CD4-positive, CD25-positive, alpha-beta regulatory T cell (primary cell): ENCODE results near the gene SLC30A2. TPM values are rescaled to one million over a fixed set of nuclear protein-coding genes. Genes with fewer than 3 reads are reported as not detected.
A peak's percentile ranks its signal among the peaks of the same experiment; 100 is the strongest.
"Not testable (repeated sequence)": the region's sequence is repeated elsewhere in the genome, so short reads cannot be mapped to it uniquely, and the experiment has no call there.

ENCODE experiments used
- ATAC-seq, 2 donors: fragments of 150-1000 bp; cut with Tn5 transposase; one replicate each; pipeline ENCODE4 v1.10.0; 2021; ENCODE audit warnings: low read depth in 2 of 2, moderate number of reproducible peaks in 2 of 2, moderate library complexity in 1 of 2
- DNase-seq, 3 donors: peaks; one replicate each; pipeline versions ENCODE4 v3.0.0 to v3.0.0-alpha.2; 2012 to 2022; ENCODE audit warnings: mixed read lengths in 1 of 3
- H3K27ac ChIP-seq: one replicate; pipeline ENCODE4 v1.7.0; 2013; ENCODE audit warnings: mild to moderate bottlenecking, low read length; ENCODE audit not compliant: insufficient read depth, poor library complexity, severe bottlenecking
- H3K27me3 ChIP-seq: one replicate; pipeline ENCODE4 v1.7.0; 2013; ENCODE audit warnings: low read length; ENCODE audit not compliant: control insufficient read depth, insufficient read depth
- H3K36me3 ChIP-seq: one replicate; pipeline ENCODE4 v1.7.0; 2013; ENCODE audit warnings: mild to moderate bottlenecking, low read length, moderate library complexity; ENCODE audit not compliant: control insufficient read depth, insufficient read depth
- H3K4me1 ChIP-seq: 2 replicates; pipeline ENCODE4 v1.7.0; 2013; ENCODE audit warnings: mild to moderate bottlenecking, low read length; ENCODE audit not compliant: insufficient read depth, control insufficient read depth, poor library complexity, severe bottlenecking
- H3K4me3 ChIP-seq: one replicate; pipeline ENCODE4 v1.7.0; 2013; ENCODE audit warnings: low read depth, mild to moderate bottlenecking, low read length, moderate library complexity
- H3K9me3 ChIP-seq, 2 experiments: 1 replicate in 1 of 2; 2 replicates in 1 of 2; pipeline ENCODE4 v1.7.0; 2013; ENCODE audit warnings: low read length in 2 of 2, mild to moderate bottlenecking in 1 of 2, moderate library complexity in 1 of 2; ENCODE audit not compliant: control insufficient read depth in 2 of 2
- H3K27ac Mint-ChIP-seq, 3 donors: one replicate each; pipeline ENCODE4 v1.8.0; 2020 to 2022; ENCODE audit warnings: mild to moderate bottlenecking in 3 of 3, mixed read lengths in 3 of 3, moderate library complexity in 2 of 3
- H3K27me3 Mint-ChIP-seq: one replicate; pipeline ENCODE4 v1.8.0; 2022; ENCODE audit warnings: mild to moderate bottlenecking, mixed read lengths
- H3K36me3 Mint-ChIP-seq: one replicate; pipeline ENCODE4 v1.8.0; 2020; ENCODE audit warnings: mixed read lengths
- H3K4me1 Mint-ChIP-seq, 4 donors: one replicate each; pipeline ENCODE4 v1.8.0; 2020 to 2022; ENCODE audit warnings: mixed read lengths in 4 of 4, mild to moderate bottlenecking in 1 of 4
- H3K4me3 Mint-ChIP-seq, 4 donors: one replicate each; pipeline ENCODE4 v1.8.0; 2020 to 2022; ENCODE audit warnings: mild to moderate bottlenecking in 4 of 4, mixed read lengths in 4 of 4, moderate library complexity in 3 of 4
- H3K9me3 Mint-ChIP-seq, 7 donors: one replicate each; pipeline ENCODE4 v1.8.0; 2020 to 2022; ENCODE audit warnings: mixed read lengths in 7 of 7, mild to moderate bottlenecking in 3 of 7, moderate library complexity in 2 of 7
- polyA plus RNA-seq, 4 donors: library from polyadenylated mRNA; unstranded; fragments of 300-500 nt; fragmentation: Illumina TruSeq; gene quantifications; one replicate each; pipeline ENCODE4 v1.2.3, GENCODE V29; 2021
- total RNA-seq: library from RNA; stranded (reverse); gene quantifications from one replicate; pipeline ENCODE4 v1.2.3, GENCODE V29; 2022

The SLC30A2 gene, protein sequence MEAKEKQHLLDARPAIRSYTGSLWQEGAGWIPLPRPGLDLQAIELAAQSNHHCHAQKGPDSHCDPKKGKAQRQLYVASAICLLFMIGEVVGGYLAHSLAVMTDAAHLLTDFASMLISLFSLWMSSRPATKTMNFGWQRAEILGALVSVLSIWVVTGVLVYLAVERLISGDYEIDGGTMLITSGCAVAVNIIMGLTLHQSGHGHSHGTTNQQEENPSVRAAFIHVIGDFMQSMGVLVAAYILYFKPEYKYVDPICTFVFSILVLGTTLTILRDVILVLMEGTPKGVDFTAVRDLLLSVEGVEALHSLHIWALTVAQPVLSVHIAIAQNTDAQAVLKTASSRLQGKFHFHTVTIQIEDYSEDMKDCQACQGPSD
- total RNA-seq (not detected), polyA plus RNA-seq (under 1 TPM in 1 of 4 donors, not detected in 3; 0.07 TPM)

DNA sequence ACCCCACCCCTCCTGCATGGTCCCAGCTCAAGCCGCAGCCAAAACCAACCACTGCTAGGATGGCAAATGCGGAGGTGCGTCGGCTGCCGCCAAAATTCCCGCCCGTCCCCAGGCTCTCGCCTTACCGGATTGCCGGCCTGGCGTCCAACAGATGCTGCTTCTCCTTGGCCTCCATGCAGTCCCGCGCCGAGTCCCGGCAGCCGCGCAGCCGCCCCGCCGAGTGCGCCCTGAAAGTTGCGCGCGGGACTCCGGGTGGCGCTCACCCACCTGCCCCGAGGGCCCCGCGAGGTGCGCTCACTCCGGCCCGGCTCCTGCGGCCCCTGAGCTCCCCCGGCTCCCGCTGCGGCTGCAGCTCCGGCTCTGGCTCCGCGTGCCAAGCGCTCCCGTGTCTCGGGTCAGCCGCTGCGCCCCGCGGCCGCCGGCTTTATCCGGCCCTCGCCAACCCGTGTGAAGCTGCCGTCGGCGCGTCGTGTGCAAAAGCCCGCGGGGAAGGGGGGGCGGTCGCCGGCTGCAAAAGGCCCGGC is at the start of gene SLC30A2:
SLC30A2 (minus strand) TSS at position 397 of the 524 bp plus-strand sequence; CDS start at position 175, 222 bp downstream.
- no peaks in the 10 kb centered on the region for H3K36me3 ChIP-seq
- H3K4me3 ChIP-seq, result no peak within 1 kb of the TSS
- Mint-ChIP-seq H3K27me3 (peaks cover 74% of the 10 kb centered on the region), H3K4me3 (no peak within 1 kb of the TSS), H3K4me1 (peaks cover 0 to 4% (median 0%) of the 10 kb centered on the region in 4 donors), H3K36me3 (no peaks in the 10 kb centered on the region), H3K9me3 (no peaks in the 10 kb centered on the region), H3K27ac (no peak within 1 kb of the TSS)
- no peaks in the 10 kb centered on the region for H3K9me3 ChIP-seq
- ATAC-seq (no peak), DNase-seq (no peak)
- peaks cover 3% of the 10 kb centered on the region for H3K4me1 ChIP-seq
- H3K27me3 ChIP-seq, result peaks cover 17% of the 10 kb centered on the region
- no peak within 1 kb of the TSS for H3K27ac ChIP-seq

DNA sequence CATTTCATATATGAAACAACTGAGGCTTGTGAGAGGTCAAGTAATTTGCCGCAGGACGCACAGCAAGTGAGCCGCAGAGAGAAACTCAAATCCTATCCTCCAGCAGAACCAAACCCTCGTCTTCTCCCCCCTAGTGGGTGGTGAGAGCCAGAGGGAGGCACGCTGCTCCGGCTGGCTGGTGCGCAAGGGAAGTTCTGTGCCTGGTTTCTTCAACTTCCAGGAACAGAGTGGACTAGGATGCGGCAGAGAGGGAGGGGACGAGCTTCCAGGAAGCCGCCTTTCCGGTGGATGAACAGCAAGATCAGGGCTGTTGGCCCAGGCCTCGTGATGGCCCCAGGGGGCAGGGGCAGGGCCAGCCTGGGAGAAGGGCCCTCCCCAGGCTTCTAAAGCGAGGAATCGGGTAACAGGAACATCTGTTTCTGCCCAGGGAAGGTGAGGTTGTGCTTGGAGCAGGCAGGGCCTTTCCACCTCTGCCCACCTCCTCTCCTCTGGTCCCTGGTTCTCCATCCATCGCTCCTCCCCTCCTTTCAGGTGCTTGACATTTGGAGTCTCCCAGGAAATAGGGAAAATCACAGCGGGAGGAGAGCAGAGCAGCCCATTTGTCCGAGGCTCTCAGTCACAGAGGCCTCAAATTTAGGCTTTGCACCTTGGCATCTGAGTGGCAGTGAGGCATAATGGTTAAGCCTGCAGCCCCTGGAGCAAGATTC is 48.9 kb upstream of the SLC30A2 start:
- DNase-seq, result no peak
- no peak overlapping the region for H3K4me3 ChIP-seq
- ATAC-seq, result no peak
- no peak overlapping the region for H3K27ac ChIP-seq
- H3K4me3 Mint-ChIP-seq, result no peak overlapping the region
- H3K36me3 Mint-ChIP-seq, result no peaks in the 10 kb centered on the region
- peaks cover 0 to 2% (median 0%) of the 10 kb centered on the region in 7 donors for H3K9me3 Mint-ChIP-seq
- peaks cover 37% of the 10 kb centered on the region for H3K27me3 Mint-ChIP-seq
- H3K4me1 Mint-ChIP-seq, result peaks cover 0 to 6% (median 1%) of the 10 kb centered on the region in 4 donors
- H3K4me1 ChIP-seq, result no peaks in the 10 kb centered on the region
- no peaks in the 10 kb centered on the region for H3K9me3 ChIP-seq
- no peak overlapping the region for H3K27ac Mint-ChIP-seq
- no peaks in the 10 kb centered on the region for H3K36me3 ChIP-seq
- peaks cover 8% of the 10 kb centered on the region for H3K27me3 ChIP-seq

DNA sequence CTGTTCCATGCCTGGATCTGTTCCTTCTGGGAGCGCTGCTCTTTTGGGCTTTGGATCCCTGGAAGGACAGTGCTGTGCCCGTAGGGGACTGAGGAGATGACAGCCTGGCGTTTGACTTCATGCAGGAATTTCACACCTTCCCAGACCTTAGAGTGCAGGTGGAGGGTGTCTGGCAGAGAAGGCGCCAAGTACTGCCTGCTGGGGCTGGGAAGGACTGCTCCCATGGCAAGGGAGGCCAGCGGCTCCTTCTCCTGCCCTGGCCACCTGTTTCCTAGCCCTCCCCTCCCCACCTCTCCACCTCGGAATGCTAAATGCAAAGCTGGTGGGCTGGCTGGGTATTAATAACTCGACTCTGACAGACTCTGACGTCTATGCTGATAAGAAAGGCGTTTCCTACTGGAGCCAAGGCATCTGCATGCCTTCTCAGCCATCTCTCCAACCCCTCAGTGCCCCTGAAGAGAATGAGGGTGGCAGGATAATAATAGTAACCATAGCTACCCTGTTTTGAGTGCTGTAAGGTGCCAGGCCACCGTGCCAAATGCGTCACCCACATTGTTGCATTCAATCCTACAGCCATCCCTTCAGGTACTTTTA is 48.3 kb upstream of the SLC30A2 start:
- no peaks in the 10 kb centered on the region for H3K4me1 ChIP-seq
- no peaks in the 10 kb centered on the region for H3K36me3 ChIP-seq
- ATAC-seq, result no peak
- H3K27me3 ChIP-seq, result peaks cover 8% of the 10 kb centered on the region
- no peak overlapping the region for H3K27ac ChIP-seq
- Mint-ChIP-seq H3K27me3 (peaks cover 36% of the 10 kb centered on the region), H3K4me3 (no peak overlapping the region), H3K4me1 (peaks cover 0 to 6% (median 1%) of the 10 kb centered on the region in 4 donors), H3K9me3 (peaks cover 0 to 2% (median 0%) of the 10 kb centered on the region in 7 donors), H3K36me3 (no peaks in the 10 kb centered on the region), H3K27ac (no peak overlapping the region)
- no peaks in the 10 kb centered on the region for H3K9me3 ChIP-seq
- no peak overlapping the region for H3K4me3 ChIP-seq
- DNase-seq, result no peak

DNA sequence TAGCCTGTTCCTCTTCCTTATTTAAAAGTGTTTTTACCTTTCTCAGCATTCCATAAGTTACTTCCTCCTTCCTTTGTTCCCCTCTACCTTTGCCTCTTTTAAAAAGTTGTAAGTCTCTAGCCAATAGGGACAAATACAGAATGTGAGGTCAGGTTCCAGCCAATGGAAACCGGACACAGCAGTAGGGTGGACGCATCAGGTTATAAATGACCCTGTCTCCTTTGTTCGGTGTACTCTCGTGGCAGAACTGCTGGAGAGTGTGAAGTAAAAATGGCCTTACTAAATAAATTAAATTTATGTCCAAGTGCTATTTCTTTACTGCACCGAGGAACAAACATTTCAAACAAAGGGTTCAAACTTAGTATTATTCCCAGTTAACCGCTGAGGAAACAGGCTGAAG is 47.7 kb upstream of the SLC30A2 start:
- ATAC-seq, H3K27ac ChIP-seq, H3K27ac Mint-ChIP-seq, H3K36me3 ChIP-seq, H3K36me3 Mint-ChIP-seq, H3K4me1 Mint-ChIP-seq, H3K9me3 Mint-ChIP-seq, H3K4me3 Mint-ChIP-seq, DNase-seq, H3K4me3 ChIP-seq, H3K4me1 ChIP-seq, H3K9me3 ChIP-seq: not testable (repeated sequence)
- peaks cover 10% of the 10 kb centered on the region for H3K27me3 ChIP-seq
- H3K27me3 Mint-ChIP-seq, result peaks cover 37% of the 10 kb centered on the region

DNA sequence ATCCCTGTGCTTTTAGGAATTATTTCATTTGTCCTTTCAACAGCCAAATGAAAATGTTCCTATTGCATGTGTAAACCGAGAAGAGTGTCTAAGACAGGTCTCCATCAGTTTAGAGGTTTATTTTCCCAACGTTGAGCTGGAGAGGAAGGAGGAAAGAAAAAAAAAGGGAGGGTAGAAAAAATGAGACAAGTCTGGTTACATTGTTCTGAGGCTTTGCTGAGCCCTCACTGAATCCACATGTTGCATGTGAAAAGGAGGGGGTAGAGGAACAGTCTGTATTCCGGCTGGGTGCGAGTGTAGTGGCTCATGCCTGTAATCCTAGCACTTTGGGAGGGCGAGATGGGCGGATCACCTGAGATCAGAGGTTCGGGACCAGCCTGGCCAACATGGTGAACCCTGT is 46.5 kb upstream of the SLC30A2 start:
- DNase-seq (no peak), ATAC-seq (no peak)
- no peaks in the 10 kb centered on the region for H3K36me3 Mint-ChIP-seq
- Histone ChIP-seq H3K4me1 (no peaks in the 10 kb centered on the region), H3K4me3 (no peak overlapping the region), H3K9me3 (no peaks in the 10 kb centered on the region), H3K27me3 (peaks cover 10% of the 10 kb centered on the region), H3K27ac (no peak overlapping the region), H3K36me3 (no peaks in the 10 kb centered on the region)
- peaks cover 39% of the 10 kb centered on the region for H3K27me3 Mint-ChIP-seq
- peak overlapping the region in 1 of 3 donors; percentile 46 for H3K27ac Mint-ChIP-seq
- no peaks in the 10 kb centered on the region for H3K4me1 Mint-ChIP-seq
- no peaks in the 10 kb centered on the region for H3K9me3 Mint-ChIP-seq
- no peak overlapping the region for H3K4me3 Mint-ChIP-seq

DNA sequence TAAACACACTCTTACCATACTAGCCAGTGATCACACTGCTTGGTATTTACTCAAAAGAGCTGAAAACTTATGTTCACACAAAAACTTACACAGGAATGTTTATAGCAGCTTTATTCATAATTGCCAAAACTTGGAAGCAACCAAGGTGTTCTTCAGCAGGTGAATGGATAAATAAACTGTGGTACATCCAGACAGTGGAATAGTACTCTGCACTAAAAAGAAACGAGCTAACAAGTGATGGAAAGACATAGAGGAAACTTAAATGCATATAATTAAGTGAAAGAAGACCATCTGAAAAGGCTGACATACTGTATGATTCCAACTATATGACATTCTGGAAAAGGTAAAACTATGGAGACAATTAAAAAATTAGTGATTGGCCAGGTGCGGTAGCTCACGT is 45.0 kb upstream of the SLC30A2 start:
- DNase-seq (no peak), ATAC-seq (no peak)
- H3K9me3 Mint-ChIP-seq, result no peaks in the 10 kb centered on the region
- no peak overlapping the region for H3K27ac Mint-ChIP-seq
- H3K27ac ChIP-seq, result no peak overlapping the region
- H3K27me3 ChIP-seq, result peaks cover 10% of the 10 kb centered on the region
- no peaks in the 10 kb centered on the region for H3K4me1 ChIP-seq
- no peaks in the 10 kb centered on the region for H3K4me1 Mint-ChIP-seq
- H3K36me3 ChIP-seq, result no peaks in the 10 kb centered on the region
- H3K4me3 Mint-ChIP-seq, result no peak overlapping the region
- H3K9me3 ChIP-seq, result no peaks in the 10 kb centered on the region
- no peak overlapping the region for H3K4me3 ChIP-seq
- H3K27me3 Mint-ChIP-seq, result peaks cover 39% of the 10 kb centered on the region
- no peaks in the 10 kb centered on the region for H3K36me3 Mint-ChIP-seq

DNA sequence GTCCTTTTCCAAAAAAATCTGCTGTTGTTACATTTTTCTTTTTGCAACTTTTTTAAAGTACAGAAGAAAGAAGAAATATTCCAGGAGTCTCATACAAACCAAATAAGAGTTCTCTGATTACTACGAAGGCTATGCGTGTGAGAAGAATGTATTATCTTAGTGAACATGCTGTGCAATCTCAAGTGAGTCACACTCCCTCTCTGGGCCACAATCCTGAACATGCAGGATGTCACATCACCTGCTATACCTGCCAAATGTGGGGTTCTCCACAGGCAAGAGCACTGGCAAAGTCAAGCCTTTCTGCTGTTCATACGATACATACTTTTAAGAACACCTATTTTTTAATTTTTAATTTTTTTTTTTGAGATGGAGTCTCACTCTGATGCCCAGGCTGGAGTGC is 43.2 kb upstream of the SLC30A2 start:
- DNase-seq, result no peak

More for the DNA sequence above, 43.2 kb upstream of the SLC30A2 start:
- Histone ChIP-seq H3K4me3 (no peak overlapping the region), H3K36me3 (no peaks in the 10 kb centered on the region), H3K27me3 (peaks cover 20% of the 10 kb centered on the region), H3K27ac (no peak overlapping the region), H3K4me1 (no peaks in the 10 kb centered on the region), H3K9me3 (no peaks in the 10 kb centered on the region)
- H3K9me3 Mint-ChIP-seq, result peaks cover 0 to 2% (median 0%) of the 10 kb centered on the region in 7 donors
- no peak overlapping the region for H3K27ac Mint-ChIP-seq
- no peak for ATAC-seq
- no peaks in the 10 kb centered on the region for H3K36me3 Mint-ChIP-seq
- H3K27me3 Mint-ChIP-seq, result peaks cover 39% of the 10 kb centered on the region
- no peak overlapping the region for H3K4me3 Mint-ChIP-seq
- H3K4me1 Mint-ChIP-seq, result no peaks in the 10 kb centered on the region
